ENCODE results near the gene TEX261. TPM values are rescaled to one million over a fixed set of nuclear protein-coding genes. Genes with fewer than 3 reads are reported as not detected.

The TEX261 gene
- total and polyA plus RNA-seq, 12 donors, result 17.5 to 67.0 (median 42.1) TPM

DNA sequence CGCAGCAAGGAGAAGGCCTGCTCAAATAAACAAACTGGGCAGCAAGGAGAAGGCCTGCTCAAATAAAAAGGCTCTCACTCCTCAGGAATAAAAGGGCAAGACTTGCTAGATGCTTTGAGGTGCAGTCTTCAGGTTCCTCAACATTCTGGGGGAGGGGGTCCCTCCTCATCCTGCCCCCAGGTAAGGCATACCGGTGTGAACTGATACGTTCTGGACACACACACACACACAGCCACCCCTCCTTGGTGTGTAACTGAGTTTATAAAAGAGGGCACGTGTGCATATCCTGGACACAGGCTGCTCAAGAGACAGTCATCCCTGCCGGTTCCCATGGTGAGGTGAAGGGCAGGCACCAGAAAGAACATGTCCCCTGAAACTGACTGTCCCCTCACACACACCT, 4.5 kb downstream of the TEX261 start:
- H3K27ac ChIP-seq, result no peak overlapping the region
- H3K36me3 ChIP-seq, result peaks cover 0 to 75% (median 37%) of the 10 kb centered on the region in 9 donors
- H3K4me3 ChIP-seq, result no peak overlapping the region
- TF ChIP-seq, protein P1, sequence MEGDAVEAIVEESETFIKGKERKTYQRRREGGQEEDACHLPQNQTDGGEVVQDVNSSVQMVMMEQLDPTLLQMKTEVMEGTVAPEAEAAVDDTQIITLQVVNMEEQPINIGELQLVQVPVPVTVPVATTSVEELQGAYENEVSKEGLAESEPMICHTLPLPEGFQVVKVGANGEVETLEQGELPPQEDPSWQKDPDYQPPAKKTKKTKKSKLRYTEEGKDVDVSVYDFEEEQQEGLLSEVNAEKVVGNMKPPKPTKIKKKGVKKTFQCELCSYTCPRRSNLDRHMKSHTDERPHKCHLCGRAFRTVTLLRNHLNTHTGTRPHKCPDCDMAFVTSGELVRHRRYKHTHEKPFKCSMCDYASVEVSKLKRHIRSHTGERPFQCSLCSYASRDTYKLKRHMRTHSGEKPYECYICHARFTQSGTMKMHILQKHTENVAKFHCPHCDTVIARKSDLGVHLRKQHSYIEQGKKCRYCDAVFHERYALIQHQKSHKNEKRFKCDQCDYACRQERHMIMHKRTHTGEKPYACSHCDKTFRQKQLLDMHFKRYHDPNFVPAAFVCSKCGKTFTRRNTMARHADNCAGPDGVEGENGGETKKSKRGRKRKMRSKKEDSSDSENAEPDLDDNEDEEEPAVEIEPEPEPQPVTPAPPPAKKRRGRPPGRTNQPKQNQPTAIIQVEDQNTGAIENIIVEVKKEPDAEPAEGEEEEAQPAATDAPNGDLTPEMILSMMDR (IDR thresholded peaks at IDR 0.05), result no peak
- DNase-seq (no peak), ATAC-seq (no peak)
- H3K27me3 ChIP-seq, result no peaks in the 10 kb centered on the region
- H3K4me1 ChIP-seq, result peaks cover 13 to 52% (median 29%) of the 10 kb centered on the region in 9 donors
- WGBS, 2 donors, result 72 to 83% methylated on average over 5 of the region's 5 CpGs
- no peaks in the 10 kb centered on the region for H3K9me3 ChIP-seq
- intact Hi-C loops (cut with DNase I), result no loop called here

DNA sequence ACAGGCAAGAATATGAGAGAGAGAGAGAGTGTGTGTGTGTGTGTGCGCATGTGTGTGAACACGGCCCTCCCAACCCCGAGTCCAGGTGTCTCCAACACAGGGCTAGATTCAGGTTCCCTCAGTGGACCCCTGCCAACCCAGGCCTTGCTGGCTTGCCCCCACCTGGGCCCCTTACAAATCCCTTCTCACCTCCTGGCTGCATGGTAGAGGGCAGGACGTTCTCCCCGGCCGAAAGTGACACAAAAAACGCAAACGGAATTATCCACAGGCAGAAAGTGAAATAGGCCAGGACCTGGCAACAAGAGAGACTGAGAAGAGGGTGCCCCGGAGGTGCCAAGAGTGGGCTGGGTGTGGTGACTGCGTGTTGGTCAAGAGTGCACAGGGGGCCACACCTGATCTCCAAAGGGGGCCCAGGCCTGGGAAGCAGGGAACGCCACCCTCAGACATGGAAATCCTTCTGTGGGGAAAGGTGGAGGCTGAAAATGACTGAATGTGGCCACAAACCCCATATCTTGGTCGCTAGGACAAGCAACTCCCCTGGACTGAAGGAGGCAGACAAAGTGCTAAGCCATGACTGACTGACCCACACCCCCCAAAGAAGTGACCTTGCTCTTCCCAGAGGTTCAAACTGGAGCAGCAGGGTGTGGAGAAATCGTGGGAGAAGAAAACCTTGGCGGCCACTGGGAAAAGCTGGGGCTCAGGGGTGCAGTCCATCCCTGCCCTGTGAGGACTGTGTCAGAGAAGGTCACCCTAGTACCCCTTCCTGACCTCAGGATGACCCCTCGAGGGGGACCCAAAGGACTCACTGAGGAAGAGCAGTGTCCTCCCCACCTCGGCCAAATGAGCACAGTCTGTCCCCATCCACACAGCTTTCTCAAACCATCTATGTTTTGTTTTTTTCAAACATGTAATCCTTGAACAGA, 5.7 kb downstream of the TEX261 start:
- 90 to 91% methylated on average over 16 of the region's 16 CpGs for WGBS, 2 donors
- Histone ChIP-seq H3K36me3 (peaks cover 0 to 75% (median 37%) of the 10 kb centered on the region in 9 donors), H3K4me3 (no peak overlapping the region), H3K27ac (peak overlapping the region in 1 of 10 donors; percentile 53), H3K4me1 (peaks cover 13 to 55% (median 35%) of the 10 kb centered on the region in 9 donors), H3K9me3 (no peaks in the 10 kb centered on the region), H3K27me3 (no peaks in the 10 kb centered on the region)
- ATAC-seq (no peak), DNase-seq (no peak)
- TF ChIP-seq, protein P1 (IDR thresholded peaks at IDR 0.05), result no peak
- intact Hi-C loops (cut with DNase I), result no loop called here

DNA sequence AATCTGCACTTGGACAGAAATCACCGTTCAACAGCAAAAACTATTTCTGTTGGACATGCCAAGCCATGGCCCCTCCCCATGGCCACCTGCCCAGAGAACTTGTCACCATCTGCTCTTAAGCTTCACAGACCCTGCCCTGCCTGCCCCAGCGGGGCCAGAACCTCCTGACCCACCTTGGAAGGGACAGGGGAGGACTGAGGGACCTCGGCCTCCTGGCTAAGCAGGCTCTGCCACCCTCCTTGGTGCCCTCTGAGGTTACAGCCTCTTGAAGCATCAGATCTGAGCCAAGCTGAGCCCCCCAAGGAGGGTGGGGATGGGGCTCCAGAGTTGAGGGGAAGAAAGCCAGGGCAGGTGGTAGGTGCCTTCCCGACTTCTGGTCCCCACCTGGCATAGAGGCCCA, 6.5 kb downstream of the TEX261 start:
- Histone ChIP-seq H3K36me3 (peaks cover 0 to 81% (median 37%) of the 10 kb centered on the region in 9 donors), H3K27ac (peak overlapping the region in 7 of 10 donors; percentile 23 to 69 (median 50)), H3K9me3 (no peaks in the 10 kb centered on the region), H3K4me3 (no peak overlapping the region), H3K27me3 (no peaks in the 10 kb centered on the region), H3K4me1 (peaks cover 9 to 47% (median 27%) of the 10 kb centered on the region in 9 donors)
- 40 to 45% methylated on average over 4 of the region's 4 CpGs for WGBS, 2 donors
- TF ChIP-seq, protein P1 (IDR thresholded peaks at IDR 0.05), result no peak
- intact Hi-C loops (cut with DNase I), result no loop called here
- no peak for DNase-seq
- ATAC-seq, result peak in 2 of 8 donors; percentile 19 to 20

DNA sequence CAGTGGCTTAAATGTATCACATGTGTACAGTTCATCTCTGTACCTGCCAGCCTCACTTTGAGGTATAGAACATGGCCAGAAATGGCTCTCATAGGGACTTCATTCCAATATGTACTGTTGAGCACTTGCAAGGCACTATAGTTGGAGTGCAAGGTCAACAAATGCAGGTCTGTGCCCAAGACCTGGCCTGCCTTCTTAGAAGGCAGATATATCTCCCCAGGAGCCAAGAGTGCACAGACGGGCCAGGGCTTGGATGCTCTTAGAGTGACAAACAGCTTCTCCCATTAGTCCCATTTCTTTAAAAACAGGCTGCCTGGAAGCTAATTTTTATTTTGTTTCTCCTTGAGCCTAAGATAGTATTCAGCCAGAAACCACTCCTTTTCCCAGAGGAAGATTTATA, 7.3 kb downstream of the TEX261 start:
- no peaks in the 10 kb centered on the region for H3K27me3 ChIP-seq
- intact Hi-C loops (cut with DNase I), result no loop called here
- H3K4me3 ChIP-seq, result no peak overlapping the region
- peaks cover 0 to 76% (median 37%) of the 10 kb centered on the region in 9 donors for H3K36me3 ChIP-seq
- peaks cover 5 to 39% (median 20%) of the 10 kb centered on the region in 9 donors for H3K4me1 ChIP-seq
- TF ChIP-seq, protein P1 (IDR thresholded peaks at IDR 0.05), result no peak
- no peak for DNase-seq
- H3K9me3 ChIP-seq, result no peaks in the 10 kb centered on the region
- peak in 1 of 8 donors; percentile 13 for ATAC-seq
- H3K27ac ChIP-seq, result peak overlapping the region in 4 of 10 donors; percentile 23 to 62 (median 38)
- 48 to 63% methylated on average over 1 of the region's 1 CpG for WGBS, 2 donors
